IPS-15b (cell line): ENCODE measurements around the gene BPIFA2.

Source experiments
- H3K27me3 ChIP-seq: one replicate; pipeline ENCODE4 v1.6.1; 2013; ENCODE audit warnings: low read length; ENCODE audit not compliant: control insufficient read depth, insufficient read depth
- H3K36me3 ChIP-seq: one replicate; pipeline ENCODE4 v1.6.1; 2013; ENCODE audit warnings: low read length; ENCODE audit not compliant: control insufficient read depth, insufficient read depth
- H3K4me1 ChIP-seq: one replicate; pipeline ENCODE4 v1.6.1; 2013; ENCODE audit warnings: mild to moderate bottlenecking, low read length; ENCODE audit not compliant: control insufficient read depth, insufficient read depth
- H3K4me3 ChIP-seq: one replicate; pipeline ENCODE4 v1.5.1; 2013; ENCODE audit warnings: low read depth, low read length
- H3K9ac ChIP-seq: one replicate; pipeline ENCODE4 v1.6.1; 2013; ENCODE audit warnings: low read depth, mild to moderate bottlenecking, low read length
- H3K9me3 ChIP-seq: one replicate; pipeline ENCODE4 v1.6.1; 2013; ENCODE audit warnings: mild to moderate bottlenecking, low read length; ENCODE audit not compliant: control insufficient read depth, insufficient read depth

BPIFA2 gene

GRCh38 chr20:33210371-33210770, 42.4 kb downstream of the BPIFA2 start:
- Histone ChIP-seq H3K9ac (no peak overlapping the region), H3K9me3 (no peaks in the 10 kb centered on the region), H3K36me3 (no peaks in the 10 kb centered on the region), H3K4me3 (no peak overlapping the region), H3K4me1 (peaks cover 3% of the 10 kb centered on the region), H3K27me3 (peaks cover 7% of the 10 kb centered on the region)

DNA sequence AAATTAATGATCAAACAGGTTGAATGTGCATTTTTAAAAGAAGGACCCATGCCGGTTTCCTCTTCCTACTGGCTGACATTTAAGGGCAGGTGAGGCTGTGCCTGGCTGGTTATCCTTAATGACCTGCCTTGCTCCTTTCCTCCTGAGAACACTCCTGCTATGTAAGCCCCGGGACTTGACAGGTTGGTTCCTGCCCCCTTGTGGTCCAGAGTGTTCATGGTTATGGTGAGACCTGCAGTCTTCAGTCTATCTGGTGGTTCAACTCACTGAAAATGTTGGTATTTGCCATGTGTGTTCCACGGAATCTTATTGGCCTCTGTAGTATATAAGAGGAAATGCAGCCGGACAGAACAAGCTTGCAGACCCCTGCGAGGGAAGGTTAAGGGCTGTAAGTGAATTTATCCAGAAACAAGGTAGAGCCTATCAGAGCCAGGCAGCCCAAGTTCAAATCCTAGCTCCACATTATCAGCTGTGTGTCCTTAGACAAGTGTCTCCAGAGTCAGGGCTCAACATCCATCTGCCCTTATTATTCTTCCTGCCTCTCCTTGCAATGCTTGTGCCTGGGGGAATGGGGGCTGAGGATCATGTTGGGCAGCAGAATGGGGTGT, 44.0 kb downstream of the BPIFA2 start:
- Histone ChIP-seq H3K4me3 (no peak overlapping the region), H3K36me3 (no peaks in the 10 kb centered on the region), H3K4me1 (peaks cover 3% of the 10 kb centered on the region), H3K27me3 (peaks cover 5% of the 10 kb centered on the region), H3K9me3 (no peaks in the 10 kb centered on the region), H3K9ac (no peak overlapping the region)

GRCh38 chr20:33217052-33217451, 49.1 kb downstream of the BPIFA2 start, which contains the start of gene BPIFA3:
TSS of gene BPIFA3 (plus strand) at chr20:33217352. CDS start at chr20:33217537, 185 bp downstream.
- Histone ChIP-seq H3K27me3 (no peaks in the 10 kb centered on the region), H3K9me3 (no peaks in the 10 kb centered on the region), H3K36me3 (no peaks in the 10 kb centered on the region), H3K4me3 (no peak within 1 kb of the TSS), H3K9ac (no peak within 1 kb of the TSS), H3K4me1 (no peaks in the 10 kb centered on the region)

DNA sequence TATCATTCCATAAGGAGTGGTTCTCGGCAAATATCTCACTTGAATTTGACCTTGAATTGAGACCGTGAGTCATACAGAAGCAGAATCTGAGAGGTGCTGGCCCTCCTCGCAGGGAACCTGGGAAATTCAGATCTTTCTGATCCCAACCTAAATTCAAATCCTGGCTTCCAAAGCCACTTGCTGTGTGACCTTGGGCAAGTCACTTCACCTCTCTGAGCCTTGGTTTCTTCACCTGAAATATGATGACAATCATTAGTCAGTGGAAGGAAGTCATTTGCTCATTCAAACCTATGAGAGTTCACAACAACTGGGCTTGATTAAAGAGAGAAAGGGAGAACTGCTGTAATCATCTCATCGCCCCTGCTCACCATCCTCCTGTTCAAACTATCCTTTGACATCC, 56.4 kb downstream of the BPIFA2 start:
- Histone ChIP-seq H3K36me3 (no peaks in the 10 kb centered on the region), H3K9ac (no peak overlapping the region), H3K4me3 (no peak overlapping the region), H3K9me3 (no peaks in the 10 kb centered on the region), H3K4me1 (no peaks in the 10 kb centered on the region), H3K27me3 (no peaks in the 10 kb centered on the region)

GRCh38 chr20:33229843-33230242, 61.9 kb downstream of the BPIFA2 start:
- no peaks in the 10 kb centered on the region for H3K4me1 ChIP-seq
- H3K4me3 ChIP-seq, result no peak overlapping the region
- H3K9ac ChIP-seq, result no peak overlapping the region
- no peaks in the 10 kb centered on the region for H3K27me3 ChIP-seq
- H3K9me3 ChIP-seq, result no peaks in the 10 kb centered on the region
- H3K36me3 ChIP-seq, result no peaks in the 10 kb centered on the region
